Erythroblast (primary cell): ENCODE data around the gene FIBCD1.

Source experiments
- GATA1 ChIP-seq: IDR thresholded peaks from 2 replicates; pipeline ENCODE4 v1.6.1; 2011; ENCODE audit warnings: low read depth, mild to moderate bottlenecking, control low read depth, low read length, moderate library complexity
- POLR2A ChIP-seq: IDR thresholded peaks from 2 replicates; pipeline ENCODE4 v1.6.1; 2011; ENCODE audit warnings: mild to moderate bottlenecking, low read length

DNA sequence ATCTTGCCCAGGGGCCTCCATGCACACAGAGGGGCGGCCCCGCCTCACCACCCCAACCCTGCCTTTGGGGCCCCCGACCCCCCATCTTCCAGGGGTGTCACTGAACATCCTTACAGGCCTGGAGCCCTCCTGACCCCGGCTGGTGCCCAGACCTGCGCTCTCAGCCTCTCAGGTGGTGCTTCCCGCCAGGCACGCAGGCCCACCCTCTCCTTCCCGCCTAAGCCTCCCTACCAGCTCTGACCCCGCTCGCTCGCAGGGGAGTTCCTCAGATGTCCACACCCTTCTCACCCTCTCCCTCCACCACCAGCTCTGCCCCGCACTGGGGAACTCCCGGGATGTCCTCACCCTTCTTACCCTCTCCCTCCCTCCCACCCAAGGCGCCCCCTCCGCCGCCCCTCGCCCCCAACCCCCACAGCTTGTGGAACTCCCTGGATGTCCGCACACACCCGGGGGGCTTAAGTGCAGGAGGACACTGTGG lies 30.1 kb downstream of the FIBCD1 start:
- TF ChIP-seq POLR2A (no peak), GATA1 (no peak)
